Fibroblast of lung (primary cell): ENCODE data around the gene PLAAT2.

Experiments
- CTCF ChIP-seq, 2 donors: IDR thresholded peaks in 1 of 2; conservative IDR thresholded peaks in 1 of 2; 1 replicate in 1 of 2; 2 replicates in 1 of 2; pipeline ENCODE4 v1.5.1; 2011 to 2012; ENCODE audit warnings: low read length in 2 of 2, control low read depth in 1 of 2, inconsistent platforms in 1 of 2, low read depth in 1 of 2, mild to moderate bottlenecking in 1 of 2
- EZH2 ChIP-seq: IDR thresholded peaks from 2 replicates; pipeline ENCODE4 v1.5.1; 2012; ENCODE audit warnings: low read length, control low read depth, mild to moderate bottlenecking; ENCODE audit errors: missing control alignments

- TF ChIP-seq CTCF (conservative IDR thresholded peaks at IDR 0.05 in 1 of 2, IDR thresholded peaks at IDR 0.05 in 1 of 2; ENCODE audit: low read depth in 1 of 2, low read length in 2 of 2) (no peak), EZH2 (no peak)
Measured at GRCh38 chr11:63543711-63544110, 19.5 kb downstream of the PLAAT2 start.
